ENCODE measurements around the gene NUP62CL. TPM values are rescaled to one million over a fixed set of nuclear protein-coding genes. Genes with fewer than 3 reads are reported as not detected.

Gene NUP62CL
- total RNA-seq, 1 donor from 2014 or later = 0.13 TPM

DNA sequence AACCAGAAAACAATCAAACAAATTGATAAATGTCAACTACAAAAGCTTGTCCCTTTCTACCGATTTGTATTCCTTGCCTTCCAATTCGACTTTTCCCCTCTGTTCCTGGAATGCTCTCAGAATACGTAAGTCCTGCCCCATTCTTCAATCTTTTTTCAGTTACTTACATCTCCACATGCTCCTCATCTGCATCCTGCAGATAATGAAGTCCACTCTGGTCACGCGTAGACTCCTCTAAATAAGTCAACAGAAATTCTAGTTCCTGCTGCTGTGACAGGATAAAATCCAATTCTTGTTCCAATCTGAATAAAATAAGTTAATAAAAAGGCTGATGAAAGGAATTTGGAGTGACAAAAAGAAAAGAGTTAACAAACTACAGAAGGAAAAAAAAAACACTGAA is 53.2 kb downstream of the NUP62CL start:
- DNase-seq (ENCODE audit: low read depth in 2 of 2) = no peak

DNA sequence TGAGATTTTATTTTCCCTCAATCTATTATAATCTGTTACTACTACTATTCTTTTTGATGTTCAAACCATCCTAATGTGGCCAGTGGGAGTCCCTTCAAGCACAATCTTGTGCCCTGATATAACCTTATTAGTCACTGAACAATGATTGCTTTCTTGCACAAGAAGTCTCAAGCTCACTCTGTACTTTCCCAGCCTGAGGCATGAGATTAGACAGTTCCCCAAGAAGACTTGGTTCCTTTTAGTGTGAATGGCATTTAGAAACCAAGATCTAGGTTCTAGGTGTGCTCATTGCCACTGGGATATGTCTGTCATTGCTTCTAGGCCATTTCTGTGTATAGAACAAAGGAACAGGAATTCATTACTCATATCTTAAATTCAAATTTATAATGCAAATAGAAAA is 59.6 kb downstream of the NUP62CL start:
- DNase-seq (ENCODE audit: low read depth in 2 of 2) = no peak

- DNase-seq (ENCODE audit: low read depth in 2 of 2) = no peak
These were observed 70.3 kb downstream of the NUP62CL start for GRCh38 chrX:107135965-107136307.

DNA sequence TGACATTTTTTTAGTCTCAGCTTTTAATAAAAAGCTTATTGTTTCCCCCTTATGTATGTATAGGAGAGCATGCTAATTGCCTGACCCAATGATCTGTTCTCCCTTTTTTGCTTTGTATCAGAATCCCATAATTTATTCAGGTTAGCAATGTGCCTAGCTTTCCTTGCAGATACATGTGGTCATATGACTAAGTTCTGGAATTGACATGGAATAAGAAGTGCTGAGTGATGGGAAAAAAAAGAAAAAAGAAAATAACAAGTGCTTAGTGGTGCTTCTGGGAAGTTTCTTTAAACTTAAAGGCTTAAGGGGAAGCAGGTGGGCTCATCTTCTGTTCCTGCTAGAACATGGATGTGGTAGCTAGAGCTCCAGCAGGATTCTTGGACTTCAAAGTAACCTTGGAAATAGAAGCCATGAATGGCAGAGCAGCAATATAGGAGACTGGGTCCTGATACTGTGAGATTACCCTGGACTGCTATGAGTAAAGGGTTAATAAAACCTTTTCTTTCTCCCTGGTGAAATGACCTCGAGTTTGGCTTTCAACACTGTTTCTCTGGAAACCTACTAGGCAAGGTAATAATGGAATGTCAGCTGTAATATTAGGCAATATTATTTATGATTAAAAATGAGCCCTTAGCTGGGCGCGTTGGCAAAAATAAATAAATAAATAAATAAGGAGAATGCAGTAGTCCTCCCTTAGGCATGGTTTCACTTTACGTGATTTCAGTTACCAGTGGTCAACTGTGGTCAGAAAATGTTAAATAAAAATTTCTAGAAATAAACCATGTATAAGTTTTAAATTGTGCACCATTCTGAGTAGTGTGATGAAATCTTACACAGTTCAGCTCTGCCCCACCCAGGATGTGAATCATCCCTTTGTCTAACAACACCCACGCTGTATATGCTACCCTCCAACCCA is 70.9 kb downstream of the NUP62CL start:
- no peak for DNase-seq (ENCODE audit: low read depth in 2 of 2)

DNA sequence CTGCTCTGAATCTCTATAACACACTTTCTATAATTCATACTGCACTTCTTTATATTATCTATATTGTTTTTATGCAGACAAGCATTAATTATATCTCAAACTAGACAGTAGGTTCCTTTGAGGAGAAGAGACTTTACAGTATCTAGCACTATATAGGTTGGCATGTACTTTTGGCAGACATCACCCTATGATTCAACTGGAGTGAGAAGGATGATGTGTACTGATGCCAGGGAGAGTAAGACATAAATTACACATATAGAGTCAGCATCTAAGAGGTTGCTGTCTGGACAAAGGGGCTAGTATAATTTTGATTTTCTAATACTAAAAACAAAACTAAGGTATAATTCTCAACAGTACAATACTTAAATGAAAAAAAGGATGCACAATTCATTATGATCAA is 82.5 kb downstream of the NUP62CL start:
- no peak for DNase-seq (ENCODE audit: low read depth in 2 of 2)

DNA sequence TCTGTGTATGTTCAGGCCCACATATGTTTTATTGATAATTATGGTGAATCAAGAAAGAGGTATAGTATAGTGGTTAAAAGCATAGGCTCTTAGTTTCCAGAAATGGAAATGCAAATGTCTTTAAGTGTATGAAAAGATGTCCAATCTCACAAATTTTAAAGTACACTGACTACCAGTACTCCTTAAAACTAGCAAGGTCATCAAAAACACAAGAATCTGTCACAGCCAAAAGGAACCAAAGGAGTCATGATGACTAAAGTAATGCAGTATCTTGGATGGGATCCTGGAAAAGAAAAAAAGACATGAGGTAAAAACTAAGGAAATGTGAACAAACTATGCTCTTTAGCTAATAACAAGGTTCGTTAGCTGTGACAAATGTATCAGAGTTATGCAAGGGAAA is 87.0 kb downstream of the NUP62CL start:
- no peak for DNase-seq (ENCODE audit: low read depth in 2 of 2)

DNA sequence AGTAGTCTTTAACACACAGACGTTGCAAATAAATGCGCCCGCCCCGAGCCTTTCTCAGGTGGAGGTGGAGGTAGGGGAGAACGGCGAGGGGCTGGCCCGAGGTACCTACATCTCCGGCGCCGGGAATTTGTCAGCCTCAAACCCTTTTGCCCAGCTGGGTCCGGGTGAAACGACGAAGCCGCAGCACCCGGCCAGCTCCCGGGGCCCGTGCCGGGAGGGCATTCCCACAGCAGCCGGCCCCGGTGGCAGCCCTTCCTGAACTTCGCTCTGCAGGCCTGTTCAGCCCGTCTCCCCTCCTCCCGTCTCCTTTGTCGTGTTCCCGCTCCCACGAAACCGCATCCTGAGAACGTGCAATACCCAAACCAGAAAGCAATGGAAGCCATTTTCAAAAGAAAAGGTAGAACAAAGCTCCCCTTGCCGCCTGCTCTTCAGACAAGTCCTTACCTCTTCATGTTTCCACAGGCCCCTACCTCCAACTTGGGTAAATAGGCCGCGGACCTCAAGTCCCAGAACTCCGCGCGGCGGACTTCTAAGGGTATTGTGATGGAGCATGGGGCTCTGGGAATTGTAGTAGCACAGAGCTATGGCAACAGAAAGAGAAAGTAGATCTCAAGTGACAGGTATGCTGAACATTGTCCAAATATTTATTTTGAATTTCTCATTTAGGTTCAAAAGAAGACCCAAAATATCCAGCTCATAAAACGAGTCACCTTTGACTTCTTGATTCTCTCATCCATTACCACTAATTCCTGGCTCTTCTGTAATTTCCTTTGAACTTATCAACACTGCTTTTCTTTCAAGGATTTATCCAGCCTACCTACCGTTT is 87.7 kb downstream of the NUP62CL start, which contains the start of gene RBM41:
Gene RBM41, minus strand, starts transcription at position 501 of the 826 bp plus-strand sequence. Its CDS starts 49 bp downstream, at position 452.
- peak; percentile 60 to 78 for DNase-seq (ENCODE audit: low read depth in 2 of 2)

DNA sequence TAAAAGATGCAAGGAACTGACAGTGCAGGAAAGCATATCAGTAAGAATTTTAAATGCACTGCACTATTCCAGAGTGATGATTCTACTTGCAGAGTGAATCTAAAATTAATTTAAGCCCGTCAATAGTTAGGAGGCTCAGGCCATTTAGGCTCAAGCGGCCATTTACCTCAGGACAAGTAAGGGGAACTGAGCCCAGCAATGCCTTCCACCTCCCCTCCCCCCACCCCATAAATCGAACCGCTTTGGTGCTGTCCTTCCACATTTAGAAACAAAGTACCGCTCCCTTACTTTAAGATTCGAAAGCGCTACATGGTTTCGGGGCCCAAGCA is 88.3 kb downstream of the NUP62CL start:
- DNase-seq (ENCODE audit: low read depth in 2 of 2) = peak in 1 of 2 donors; percentile 6

DNA sequence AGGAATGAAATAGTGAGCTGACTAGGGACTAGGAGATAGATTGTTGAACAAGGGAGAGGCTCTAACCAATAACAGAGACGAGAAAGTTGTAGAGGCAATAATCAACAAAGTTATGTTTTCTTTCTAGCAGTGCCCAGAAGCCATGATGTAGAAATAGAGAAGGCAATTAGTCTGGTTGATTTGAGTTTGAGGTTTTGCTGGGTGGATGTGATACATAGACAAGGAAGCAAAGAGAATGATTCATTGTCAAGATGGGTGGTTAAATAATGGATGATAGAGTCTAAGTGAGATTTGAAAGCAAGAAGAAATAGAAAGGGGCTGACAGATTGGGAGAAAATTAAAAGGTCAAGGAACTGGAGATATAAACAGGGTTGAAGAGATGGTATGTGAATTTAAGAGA is 98.8 kb downstream of the NUP62CL start:
- no peak for DNase-seq (ENCODE audit: low read depth in 2 of 2)

- DNase-seq (ENCODE audit: low read depth in 2 of 2) = no peak
These were observed 103.3 kb downstream of the NUP62CL start for GRCh38 chrX:107102980-107103379.

DNA sequence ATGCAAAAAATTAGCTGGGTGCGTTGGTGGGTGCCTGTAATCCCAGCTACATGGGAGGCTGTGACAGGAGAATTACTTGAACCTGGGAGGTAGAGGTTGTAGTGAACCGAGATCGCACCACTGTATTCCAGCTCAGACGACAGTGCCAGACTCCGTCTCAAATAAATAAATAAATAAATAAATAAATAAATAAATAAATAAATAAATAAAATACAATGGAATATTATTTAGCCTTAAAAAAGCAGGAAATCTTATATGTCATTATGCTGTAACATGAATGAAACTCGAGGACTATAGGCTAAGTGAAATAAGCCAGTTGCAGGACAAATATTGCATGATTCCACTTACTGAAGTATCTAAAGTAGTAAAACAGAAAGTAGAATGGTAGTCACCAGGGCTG is 130.1 kb downstream of the NUP62CL start:
- DNase-seq (ENCODE audit: low read depth in 2 of 2) = no peak

Other genes starting within 250 kb of the NUP62CL start
- gene MORC4, start 206.2 kb downstream of the NUP62CL start, total RNA-seq = 6.6 and 6.8 TPM in 2 replicates
- gene RBM41, start 87.6 kb downstream of the NUP62CL start, total RNA-seq = 9.1 and 9.5 TPM in 2 replicates
- gene DNAAF6, start 178 bp upstream of the NUP62CL start, total RNA-seq = not detected in 2 replicates
- not detected in 2 replicates for gene FRMPD3, start 243.2 kb upstream of the NUP62CL start, total RNA-seq

Data from dermis microvascular lymphatic vessel endothelial cell (primary cell).